H1 (cell line): ENCODE results near the gene SRRM2. TPM values are rescaled to one million over a fixed set of nuclear protein-coding genes. Genes with fewer than 3 reads are reported as not detected.

ENCODE experiments used
- CBX5 ChIP-seq: fragments of 300-800, 300-1000 bp; sonication (generic); IDR thresholded peaks from 2 replicates; pipeline ENCODE4 v1.7.1; 2016; ENCODE audit warnings: antibody characterized with exemption, low read length, low read depth
- HDAC2 ChIP-seq, 2 experiments: fragments of 300-600 bp in 1 of 2; sonication (generic) in 1 of 2; IDR thresholded peaks; 2 replicates each; pipeline ENCODE4 v1.6.1; 2011 to 2012; ENCODE audit warnings: low read depth in 2 of 2, low read length in 2 of 2, mild to moderate bottlenecking in 2 of 2, moderate library complexity in 2 of 2, borderline replicate concordance in 1 of 2, inconsistent platforms in 1 of 2
- JUN ChIP-seq: IDR thresholded peaks from 2 replicates; pipeline ENCODE4 v1.6.1; 2011; ENCODE audit warnings: low read depth, mild to moderate bottlenecking, improper control_type of control experiment, low read length
- NRF1 ChIP-seq: IDR thresholded peaks from 2 replicates; pipeline ENCODE4 v1.6.1; 2011; ENCODE audit warnings: mild to moderate bottlenecking, low read depth, low read length, improper control_type of control experiment
- SAP30 ChIP-seq: fragments of 300-600 bp; sonication (generic); IDR thresholded peaks from 2 replicates; pipeline ENCODE4 v1.7.1; 2012; ENCODE audit warnings: low read length, moderate library complexity, mild to moderate bottlenecking, inconsistent platforms; ENCODE audit not compliant: insufficient read depth, insufficient replicate concordance
- polyA plus RNA-seq, 7 experiments: library from polyadenylated mRNA; depleted of rRNA in 3 of 7; stranded (reverse) in 5 of 7; unstranded in 2 of 7; fragments of >200 nt in 5 of 7; fragments of 200-250 nt in 2 of 7; gene quantifications; 1 replicate in 5 of 7; 2 replicates in 1 of 7; 4 replicates in 1 of 7; pipeline versions ENCODE4 v1.2.1 to v1.2.3, GENCODE V29; 2011 to 2013; ENCODE audit warnings: missing spikeins in 2 of 7, mixed read lengths in 2 of 7
- total RNA-seq: library from RNA; stranded (reverse); fragmentation: NEBNext Ultra II Directional; extraction: Animal tissue kit (Norgen Biotek cat#: 25700); gene quantifications from 2 replicates; pipeline ENCODE4 v1.2.1, GENCODE V29; 2021
- TF ChIP-seq, protein P1 (sequence below), 3 experiments: IDR thresholded peaks; 1 replicate in 2 of 3; 2 replicates in 1 of 3; pipeline versions ENCODE4 v1.5.1 to v1.6.1; 2011; ENCODE audit warnings: low read length in 3 of 3, mild to moderate bottlenecking in 3 of 3, inconsistent platforms in 2 of 3, low read depth in 1 of 3, moderate library complexity in 1 of 3; ENCODE audit not compliant: insufficient read depth in 1 of 3; ENCODE audit errors: control extremely low read depth in 1 of 3
- TF ChIP-seq, protein P2 (sequence below): IDR thresholded peaks from 2 replicates; pipeline ENCODE4 v1.6.1; 2012; ENCODE audit warnings: inconsistent platforms

Gene SRRM2
- total and polyA plus RNA-seq, 2 of the 8 experiments (the other 6 are each of a cell fraction or from before 2014, with no cell fraction given): 300 to 579 TPM

DNA sequence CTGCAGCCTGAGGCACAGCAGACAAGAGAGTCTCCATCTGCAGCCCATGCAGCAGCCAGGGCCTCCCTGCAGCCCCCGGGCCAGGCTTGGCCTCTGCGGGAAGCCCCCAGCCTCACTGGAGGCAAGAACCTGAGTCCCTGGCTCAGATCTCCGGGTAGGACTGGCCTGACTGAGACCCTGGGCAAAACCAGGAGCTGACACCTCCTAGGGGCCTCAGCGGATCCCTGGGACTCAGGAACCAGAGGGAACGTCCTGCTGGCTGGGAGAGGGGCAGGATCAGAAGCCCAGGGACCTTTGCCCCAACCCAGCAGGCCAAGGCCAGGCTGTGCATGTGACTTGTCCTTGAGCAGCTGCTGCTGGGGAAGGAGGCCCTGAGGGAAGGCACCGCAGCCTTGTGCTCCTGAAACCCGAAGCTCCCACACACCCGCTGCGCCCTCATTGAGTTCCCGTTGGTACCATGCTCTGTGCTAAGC lies 62.9 kb downstream of the SRRM2 start (continued):
- TF ChIP-seq, protein P1, sequence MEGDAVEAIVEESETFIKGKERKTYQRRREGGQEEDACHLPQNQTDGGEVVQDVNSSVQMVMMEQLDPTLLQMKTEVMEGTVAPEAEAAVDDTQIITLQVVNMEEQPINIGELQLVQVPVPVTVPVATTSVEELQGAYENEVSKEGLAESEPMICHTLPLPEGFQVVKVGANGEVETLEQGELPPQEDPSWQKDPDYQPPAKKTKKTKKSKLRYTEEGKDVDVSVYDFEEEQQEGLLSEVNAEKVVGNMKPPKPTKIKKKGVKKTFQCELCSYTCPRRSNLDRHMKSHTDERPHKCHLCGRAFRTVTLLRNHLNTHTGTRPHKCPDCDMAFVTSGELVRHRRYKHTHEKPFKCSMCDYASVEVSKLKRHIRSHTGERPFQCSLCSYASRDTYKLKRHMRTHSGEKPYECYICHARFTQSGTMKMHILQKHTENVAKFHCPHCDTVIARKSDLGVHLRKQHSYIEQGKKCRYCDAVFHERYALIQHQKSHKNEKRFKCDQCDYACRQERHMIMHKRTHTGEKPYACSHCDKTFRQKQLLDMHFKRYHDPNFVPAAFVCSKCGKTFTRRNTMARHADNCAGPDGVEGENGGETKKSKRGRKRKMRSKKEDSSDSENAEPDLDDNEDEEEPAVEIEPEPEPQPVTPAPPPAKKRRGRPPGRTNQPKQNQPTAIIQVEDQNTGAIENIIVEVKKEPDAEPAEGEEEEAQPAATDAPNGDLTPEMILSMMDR (IDR thresholded peaks at IDR 0.05; ENCODE audit: control extremely low read depth in 1 of 3, insufficient read depth in 1 of 3, low read depth in 1 of 3, low read length in 3 of 3): no peak
- TF ChIP-seq NRF1 (no peak), CBX5 (no peak), HDAC2 (IDR thresholded peaks at IDR 0.05; ENCODE audit: borderline replicate concordance in 1 of 2, low read depth in 2 of 2, low read length in 2 of 2) (no peak), SAP30 (no peak), JUN (no peak)
- TF ChIP-seq, protein P2, sequence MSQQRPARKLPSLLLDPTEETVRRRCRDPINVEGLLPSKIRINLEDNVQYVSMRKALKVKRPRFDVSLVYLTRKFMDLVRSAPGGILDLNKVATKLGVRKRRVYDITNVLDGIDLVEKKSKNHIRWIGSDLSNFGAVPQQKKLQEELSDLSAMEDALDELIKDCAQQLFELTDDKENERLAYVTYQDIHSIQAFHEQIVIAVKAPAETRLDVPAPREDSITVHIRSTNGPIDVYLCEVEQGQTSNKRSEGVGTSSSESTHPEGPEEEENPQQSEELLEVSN: no peak
